ENCODE measurements around the gene FIGN. TPM values are rescaled to one million over a fixed set of nuclear protein-coding genes. Genes with fewer than 3 reads are reported as not detected.
A peak's percentile ranks its signal among the peaks of the same experiment; 100 is the strongest.

The FIGN gene
- total RNA-seq, 1 experiment from 2014 or later, result 19.4 TPM

DNA sequence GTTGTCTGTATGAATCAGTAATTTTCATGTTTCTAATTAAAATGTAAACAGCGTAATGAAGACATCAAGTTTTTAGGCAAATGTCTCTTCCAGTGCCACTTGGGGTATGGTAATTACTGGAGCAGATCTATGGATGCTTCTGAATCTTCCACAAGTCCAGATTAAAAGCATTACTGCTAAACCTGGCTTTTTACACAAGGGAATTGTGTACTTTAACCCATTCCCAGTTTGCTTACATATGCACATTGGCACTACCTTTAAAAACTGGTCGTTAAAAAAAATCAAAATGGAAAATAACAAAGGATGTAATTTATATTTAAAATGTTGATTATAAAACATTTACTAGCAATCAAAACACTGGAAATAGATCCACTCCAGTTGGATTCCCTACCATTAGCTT, 19.7 kb downstream of the FIGN start (continued):
- TF ChIP-seq, protein P1, sequence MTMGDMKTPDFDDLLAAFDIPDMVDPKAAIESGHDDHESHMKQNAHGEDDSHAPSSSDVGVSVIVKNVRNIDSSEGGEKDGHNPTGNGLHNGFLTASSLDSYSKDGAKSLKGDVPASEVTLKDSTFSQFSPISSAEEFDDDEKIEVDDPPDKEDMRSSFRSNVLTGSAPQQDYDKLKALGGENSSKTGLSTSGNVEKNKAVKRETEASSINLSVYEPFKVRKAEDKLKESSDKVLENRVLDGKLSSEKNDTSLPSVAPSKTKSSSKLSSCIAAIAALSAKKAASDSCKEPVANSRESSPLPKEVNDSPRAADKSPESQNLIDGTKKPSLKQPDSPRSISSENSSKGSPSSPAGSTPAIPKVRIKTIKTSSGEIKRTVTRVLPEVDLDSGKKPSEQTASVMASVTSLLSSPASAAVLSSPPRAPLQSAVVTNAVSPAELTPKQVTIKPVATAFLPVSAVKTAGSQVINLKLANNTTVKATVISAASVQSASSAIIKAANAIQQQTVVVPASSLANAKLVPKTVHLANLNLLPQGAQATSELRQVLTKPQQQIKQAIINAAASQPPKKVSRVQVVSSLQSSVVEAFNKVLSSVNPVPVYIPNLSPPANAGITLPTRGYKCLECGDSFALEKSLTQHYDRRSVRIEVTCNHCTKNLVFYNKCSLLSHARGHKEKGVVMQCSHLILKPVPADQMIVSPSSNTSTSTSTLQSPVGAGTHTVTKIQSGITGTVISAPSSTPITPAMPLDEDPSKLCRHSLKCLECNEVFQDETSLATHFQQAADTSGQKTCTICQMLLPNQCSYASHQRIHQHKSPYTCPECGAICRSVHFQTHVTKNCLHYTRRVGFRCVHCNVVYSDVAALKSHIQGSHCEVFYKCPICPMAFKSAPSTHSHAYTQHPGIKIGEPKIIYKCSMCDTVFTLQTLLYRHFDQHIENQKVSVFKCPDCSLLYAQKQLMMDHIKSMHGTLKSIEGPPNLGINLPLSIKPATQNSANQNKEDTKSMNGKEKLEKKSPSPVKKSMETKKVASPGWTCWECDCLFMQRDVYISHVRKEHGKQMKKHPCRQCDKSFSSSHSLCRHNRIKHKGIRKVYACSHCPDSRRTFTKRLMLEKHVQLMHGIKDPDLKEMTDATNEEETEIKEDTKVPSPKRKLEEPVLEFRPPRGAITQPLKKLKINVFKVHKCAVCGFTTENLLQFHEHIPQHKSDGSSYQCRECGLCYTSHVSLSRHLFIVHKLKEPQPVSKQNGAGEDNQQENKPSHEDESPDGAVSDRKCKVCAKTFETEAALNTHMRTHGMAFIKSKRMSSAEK (CRISPR knock-in tag; IDR thresholded peaks at IDR 0.05; ENCODE audit: borderline replicate concordance), result no peak
- TF ChIP-seq, protein P2, sequence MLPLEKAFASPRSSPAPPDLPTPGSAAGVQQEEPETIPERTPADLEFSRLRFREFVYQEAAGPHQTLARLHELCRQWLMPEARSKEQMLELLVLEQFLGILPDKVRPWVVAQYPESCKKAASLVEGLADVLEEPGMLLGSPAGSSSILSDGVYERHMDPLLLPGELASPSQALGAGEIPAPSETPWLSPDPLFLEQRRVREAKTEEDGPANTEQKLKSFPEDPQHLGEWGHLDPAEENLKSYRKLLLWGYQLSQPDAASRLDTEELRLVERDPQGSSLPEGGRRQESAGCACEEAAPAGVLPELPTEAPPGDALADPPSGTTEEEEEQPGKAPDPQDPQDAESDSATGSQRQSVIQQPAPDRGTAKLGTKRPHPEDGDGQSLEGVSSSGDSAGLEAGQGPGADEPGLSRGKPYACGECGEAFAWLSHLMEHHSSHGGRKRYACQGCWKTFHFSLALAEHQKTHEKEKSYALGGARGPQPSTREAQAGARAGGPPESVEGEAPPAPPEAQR (CRISPR knock-in tag; IDR thresholded peaks at IDR 0.05), result no peak
- TF ChIP-seq, protein P3, sequence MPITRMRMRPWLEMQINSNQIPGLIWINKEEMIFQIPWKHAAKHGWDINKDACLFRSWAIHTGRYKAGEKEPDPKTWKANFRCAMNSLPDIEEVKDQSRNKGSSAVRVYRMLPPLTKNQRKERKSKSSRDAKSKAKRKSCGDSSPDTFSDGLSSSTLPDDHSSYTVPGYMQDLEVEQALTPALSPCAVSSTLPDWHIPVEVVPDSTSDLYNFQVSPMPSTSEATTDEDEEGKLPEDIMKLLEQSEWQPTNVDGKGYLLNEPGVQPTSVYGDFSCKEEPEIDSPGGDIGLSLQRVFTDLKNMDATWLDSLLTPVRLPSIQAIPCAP (CRISPR knock-in tag; IDR thresholded peaks at IDR 0.05), result no peak
- TF ChIP-seq ZNF263 (CRISPR knock-in tag; IDR thresholded peaks at IDR 0.05; ENCODE audit: low read depth) (no peak), NFYB (CRISPR knock-in tag; conservative IDR thresholded peaks at IDR 0.05; ENCODE audit: low read depth) (no peak), JUN (CRISPR knock-in tag; IDR thresholded peaks at IDR 0.05) (no peak), ZNF671 (CRISPR knock-in tag; IDR thresholded peaks at IDR 0.05) (no peak)
- TF ChIP-seq, protein P4, sequence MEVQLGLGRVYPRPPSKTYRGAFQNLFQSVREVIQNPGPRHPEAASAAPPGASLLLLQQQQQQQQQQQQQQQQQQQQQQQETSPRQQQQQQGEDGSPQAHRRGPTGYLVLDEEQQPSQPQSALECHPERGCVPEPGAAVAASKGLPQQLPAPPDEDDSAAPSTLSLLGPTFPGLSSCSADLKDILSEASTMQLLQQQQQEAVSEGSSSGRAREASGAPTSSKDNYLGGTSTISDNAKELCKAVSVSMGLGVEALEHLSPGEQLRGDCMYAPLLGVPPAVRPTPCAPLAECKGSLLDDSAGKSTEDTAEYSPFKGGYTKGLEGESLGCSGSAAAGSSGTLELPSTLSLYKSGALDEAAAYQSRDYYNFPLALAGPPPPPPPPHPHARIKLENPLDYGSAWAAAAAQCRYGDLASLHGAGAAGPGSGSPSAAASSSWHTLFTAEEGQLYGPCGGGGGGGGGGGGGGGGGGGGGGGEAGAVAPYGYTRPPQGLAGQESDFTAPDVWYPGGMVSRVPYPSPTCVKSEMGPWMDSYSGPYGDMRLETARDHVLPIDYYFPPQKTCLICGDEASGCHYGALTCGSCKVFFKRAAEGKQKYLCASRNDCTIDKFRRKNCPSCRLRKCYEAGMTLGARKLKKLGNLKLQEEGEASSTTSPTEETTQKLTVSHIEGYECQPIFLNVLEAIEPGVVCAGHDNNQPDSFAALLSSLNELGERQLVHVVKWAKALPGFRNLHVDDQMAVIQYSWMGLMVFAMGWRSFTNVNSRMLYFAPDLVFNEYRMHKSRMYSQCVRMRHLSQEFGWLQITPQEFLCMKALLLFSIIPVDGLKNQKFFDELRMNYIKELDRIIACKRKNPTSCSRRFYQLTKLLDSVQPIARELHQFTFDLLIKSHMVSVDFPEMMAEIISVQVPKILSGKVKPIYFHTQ (CRISPR knock-in tag; IDR thresholded peaks at IDR 0.05), result no peak

GRCh38 chr2:163715668-163716067, 20.1 kb downstream of the FIGN start:
- Mint-ChIP-seq H3K4me1 (peaks cover 62% of the 10 kb centered on the region), H3K4me3 (no peak overlapping the region), H3K27ac (no peak overlapping the region), H3K27me3 (ENCODE audit: low read depth) (peaks cover 5% of the 10 kb centered on the region; the same call in 1 of the 2 replicates), H3K36me3 (no peaks in the 10 kb centered on the region), H3K9me3 (no peaks in the 10 kb centered on the region)
- DNase-seq (ENCODE audit: low spot score) (no peak), ATAC-seq (no peak)
- no peak for TF ChIP-seq MYBL2 (CRISPR knock-in tag; IDR thresholded peaks at IDR 0.05)
- TF ChIP-seq NFYB (CRISPR knock-in tag; conservative IDR thresholded peaks at IDR 0.05; ENCODE audit: low read depth), result no peak
- TF ChIP-seq FOXP1 (CRISPR knock-in tag; IDR thresholded peaks at IDR 0.05; ENCODE audit: borderline replicate concordance), result no peak
- no peak for TF ChIP-seq NFE2L1 (CRISPR knock-in tag; IDR thresholded peaks at IDR 0.05)
- no peak for TF ChIP-seq TEAD1 (CRISPR knock-in tag; IDR thresholded peaks at IDR 0.05)
- no peak for TF ChIP-seq ETV6 (CRISPR knock-in tag; IDR thresholded peaks at IDR 0.05)
- ChIA-PET POLR2A (no interaction called here), CTCF (no interaction called here)

GRCh38 chr2:163715199-163715598, 20.6 kb downstream of the FIGN start:
- DNase-seq (ENCODE audit: low spot score) (no peak), ATAC-seq (peak; percentile 38; the same call in 1 of the 2 replicates)
- Mint-ChIP-seq H3K27me3 (ENCODE audit: low read depth) (peaks cover 5% of the 10 kb centered on the region; the same call in 1 of the 2 replicates), H3K4me3 (no peak overlapping the region), H3K4me1 (peaks cover 62% of the 10 kb centered on the region), H3K27ac (no peak overlapping the region), H3K36me3 (no peaks in the 10 kb centered on the region), H3K9me3 (no peaks in the 10 kb centered on the region)
- ChIA-PET CTCF (no interaction called here), POLR2A (no interaction called here)
- TF ChIP-seq NR1H2 (CRISPR knock-in tag; IDR thresholded peaks at IDR 0.05), result no peak
- no peak for TF ChIP-seq ESRRA (CRISPR knock-in tag; IDR thresholded peaks at IDR 0.05; ENCODE audit: borderline replicate concordance)
- no peak for TF ChIP-seq STAT6 (CRISPR knock-in tag; conservative IDR thresholded peaks at IDR 0.05; ENCODE audit: low read depth)
- no peak for TF ChIP-seq ELF4 (CRISPR knock-in tag; IDR thresholded peaks at IDR 0.05; ENCODE audit: low read depth)
- TF ChIP-seq, protein P5, sequence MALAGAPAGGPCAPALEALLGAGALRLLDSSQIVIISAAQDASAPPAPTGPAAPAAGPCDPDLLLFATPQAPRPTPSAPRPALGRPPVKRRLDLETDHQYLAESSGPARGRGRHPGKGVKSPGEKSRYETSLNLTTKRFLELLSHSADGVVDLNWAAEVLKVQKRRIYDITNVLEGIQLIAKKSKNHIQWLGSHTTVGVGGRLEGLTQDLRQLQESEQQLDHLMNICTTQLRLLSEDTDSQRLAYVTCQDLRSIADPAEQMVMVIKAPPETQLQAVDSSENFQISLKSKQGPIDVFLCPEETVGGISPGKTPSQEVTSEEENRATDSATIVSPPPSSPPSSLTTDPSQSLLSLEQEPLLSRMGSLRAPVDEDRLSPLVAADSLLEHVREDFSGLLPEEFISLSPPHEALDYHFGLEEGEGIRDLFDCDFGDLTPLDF (CRISPR knock-in tag; IDR thresholded peaks at IDR 0.05), result no peak
- TF ChIP-seq ZNF416 (CRISPR knock-in tag; IDR thresholded peaks at IDR 0.05), result no peak
- TF ChIP-seq FOXK1 (CRISPR knock-in tag; IDR thresholded peaks at IDR 0.05), result no peak
- no peak for TF ChIP-seq ZNF138 (CRISPR knock-in tag; conservative IDR thresholded peaks at IDR 0.05)
